Retinal pigment epithelial cell (primary cell): ENCODE data around the gene SRRM3.
"Not testable (repeated sequence)": the region's sequence is repeated elsewhere in the genome, so short reads cannot be mapped to it uniquely, and the experiment has no call there.

Source experiments
- DNase-seq: peaks from one replicate; pipeline ENCODE4 v3.0.0-alpha.2; 2010; ENCODE audit warnings: low read depth
- H3K4me3 ChIP-seq: 2 replicates; pipeline ENCODE4 v1.5.1; 2011; ENCODE audit warnings: mild to moderate bottlenecking, low read length, control low read depth, moderate library complexity
- TF ChIP-seq, protein P1 (sequence below): conservative IDR thresholded peaks from 2 replicates; pipeline ENCODE4 v1.5.1; 2011; ENCODE audit warnings: low read depth, low read length, control low read depth, inconsistent platforms

The SRRM3 gene

DNA sequence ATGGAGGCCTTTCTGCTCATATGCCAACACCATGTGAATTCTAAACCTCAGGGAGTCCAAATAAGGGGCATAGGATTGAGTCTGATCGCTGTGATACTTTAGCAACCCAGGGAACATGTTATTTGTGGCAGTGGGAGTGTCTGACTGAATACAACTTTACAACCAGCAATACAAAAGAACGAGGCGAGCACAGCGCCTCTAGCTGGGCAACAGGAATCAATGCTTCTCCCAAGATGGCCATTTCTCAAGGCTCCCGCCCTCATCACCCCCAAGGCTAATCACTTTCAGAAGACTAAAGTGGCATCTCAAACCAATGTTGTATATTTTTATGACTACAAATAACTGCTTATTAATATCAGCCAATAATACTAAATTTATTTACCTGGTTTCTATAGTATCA is 129.0 kb downstream of the SRRM3 start:
- no peak overlapping the region for H3K4me3 ChIP-seq
- TF ChIP-seq, protein P1, sequence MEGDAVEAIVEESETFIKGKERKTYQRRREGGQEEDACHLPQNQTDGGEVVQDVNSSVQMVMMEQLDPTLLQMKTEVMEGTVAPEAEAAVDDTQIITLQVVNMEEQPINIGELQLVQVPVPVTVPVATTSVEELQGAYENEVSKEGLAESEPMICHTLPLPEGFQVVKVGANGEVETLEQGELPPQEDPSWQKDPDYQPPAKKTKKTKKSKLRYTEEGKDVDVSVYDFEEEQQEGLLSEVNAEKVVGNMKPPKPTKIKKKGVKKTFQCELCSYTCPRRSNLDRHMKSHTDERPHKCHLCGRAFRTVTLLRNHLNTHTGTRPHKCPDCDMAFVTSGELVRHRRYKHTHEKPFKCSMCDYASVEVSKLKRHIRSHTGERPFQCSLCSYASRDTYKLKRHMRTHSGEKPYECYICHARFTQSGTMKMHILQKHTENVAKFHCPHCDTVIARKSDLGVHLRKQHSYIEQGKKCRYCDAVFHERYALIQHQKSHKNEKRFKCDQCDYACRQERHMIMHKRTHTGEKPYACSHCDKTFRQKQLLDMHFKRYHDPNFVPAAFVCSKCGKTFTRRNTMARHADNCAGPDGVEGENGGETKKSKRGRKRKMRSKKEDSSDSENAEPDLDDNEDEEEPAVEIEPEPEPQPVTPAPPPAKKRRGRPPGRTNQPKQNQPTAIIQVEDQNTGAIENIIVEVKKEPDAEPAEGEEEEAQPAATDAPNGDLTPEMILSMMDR: no peak
- no peak for DNase-seq

DNA sequence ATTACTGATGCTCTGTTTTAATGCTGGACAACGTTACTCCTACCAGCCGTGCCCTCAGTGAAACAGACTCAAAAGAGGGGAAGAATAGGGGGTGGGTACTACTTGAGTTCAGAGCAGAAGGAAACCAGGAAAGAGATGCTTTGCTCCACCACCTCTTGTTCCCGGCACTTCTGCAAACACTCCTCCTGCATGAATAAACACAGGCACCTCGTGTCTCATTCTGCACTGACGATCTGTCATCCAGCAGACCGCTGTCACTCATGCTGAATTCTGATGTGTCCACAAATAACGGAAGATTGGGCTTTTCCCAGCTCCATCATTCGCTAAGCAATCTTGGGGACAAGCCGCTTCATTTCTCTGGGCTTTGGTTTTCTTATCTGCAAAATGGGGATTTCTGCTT is 130.4 kb downstream of the SRRM3 start:
- DNase-seq: no peak
- TF ChIP-seq, protein P1: no peak
- H3K4me3 ChIP-seq: no peak overlapping the region

DNA sequence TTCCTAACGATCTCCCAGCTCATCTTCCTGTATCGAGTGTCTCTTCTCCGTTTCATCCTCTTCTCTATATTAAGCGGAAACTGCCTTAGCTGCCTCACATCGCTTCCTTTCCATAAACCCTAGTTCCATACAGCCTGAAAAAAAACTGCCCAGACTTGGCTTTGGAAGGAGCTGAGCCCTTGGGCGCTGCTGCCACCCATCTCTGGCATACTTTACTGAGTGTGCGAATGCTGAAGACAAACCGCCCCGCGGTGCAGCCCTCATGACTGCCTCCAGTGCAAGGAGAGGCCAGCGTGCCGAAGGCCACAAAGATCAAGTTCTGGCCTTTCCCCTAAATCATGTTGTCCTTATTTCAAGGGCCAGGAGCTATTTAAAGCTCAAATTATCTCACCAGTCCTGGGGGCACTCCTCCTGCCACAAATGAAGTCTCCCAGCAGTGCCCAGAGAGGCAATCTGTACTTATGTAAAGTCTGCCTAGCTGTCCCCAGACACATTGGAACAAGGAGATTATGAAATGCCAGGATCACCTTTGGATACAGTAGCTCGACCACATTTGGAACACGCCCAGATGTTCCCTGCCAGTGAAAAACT is 131.9 kb downstream of the SRRM3 start:
- no peak for DNase-seq

DNA sequence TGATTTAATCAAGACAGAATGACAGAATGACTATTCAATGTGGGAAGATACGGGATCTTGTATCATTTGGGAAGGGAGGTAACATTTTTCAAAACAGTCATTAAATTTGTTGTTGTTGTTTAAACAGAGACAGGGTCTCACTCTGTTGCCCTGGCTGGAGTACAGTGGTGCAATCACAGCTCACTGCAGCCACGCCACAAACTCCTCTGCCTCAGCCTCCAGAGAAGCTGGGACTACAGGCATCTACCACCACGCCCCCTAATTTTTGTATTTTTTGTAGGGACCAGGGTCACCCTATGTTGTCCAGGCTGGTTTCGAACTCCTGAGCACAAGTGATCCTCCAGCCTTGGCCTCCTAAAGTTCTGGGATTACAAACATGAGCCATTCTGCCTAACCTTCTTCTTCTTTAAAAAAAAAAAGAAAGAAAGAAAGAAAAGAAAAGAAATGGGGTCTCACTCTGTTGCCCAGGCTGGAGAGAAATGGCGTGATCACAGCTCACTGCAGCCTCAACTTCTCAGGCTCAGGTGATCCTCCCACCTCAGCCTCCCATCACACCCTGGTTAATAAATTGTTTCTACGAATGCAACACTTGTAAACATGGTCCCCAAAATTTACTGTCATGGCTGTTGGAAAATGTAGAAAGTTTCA is 132.7 kb downstream of the SRRM3 start:
- no peak for DNase-seq
- H3K4me3 ChIP-seq: no peak overlapping the region
- TF ChIP-seq, protein P1: no peak

More for the DNA sequence above, 131.9 kb downstream of the SRRM3 start:
- TF ChIP-seq, protein P1: no peak
- no peak overlapping the region for H3K4me3 ChIP-seq

DNA sequence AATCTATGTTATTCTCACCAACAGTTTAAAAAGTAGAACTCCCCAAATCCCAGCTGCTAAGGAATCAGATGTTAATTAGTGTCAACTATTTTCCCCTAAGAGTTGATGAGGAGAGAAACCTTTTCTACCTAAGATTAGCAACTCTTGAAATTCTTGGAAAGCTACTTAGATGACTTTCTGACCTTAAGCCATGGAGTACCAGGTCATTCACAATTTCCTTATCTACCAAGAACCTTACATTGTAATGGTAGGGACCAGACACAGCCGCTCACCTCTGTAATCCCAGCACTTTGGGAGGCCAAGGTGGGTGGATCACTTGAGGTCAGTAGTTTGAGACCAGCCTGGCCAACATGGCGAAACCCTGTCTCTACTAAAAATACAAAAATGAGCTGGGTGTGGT is 133.7 kb downstream of the SRRM3 start:
- H3K4me3 ChIP-seq, DNase-seq: not testable (repeated sequence)

DNA sequence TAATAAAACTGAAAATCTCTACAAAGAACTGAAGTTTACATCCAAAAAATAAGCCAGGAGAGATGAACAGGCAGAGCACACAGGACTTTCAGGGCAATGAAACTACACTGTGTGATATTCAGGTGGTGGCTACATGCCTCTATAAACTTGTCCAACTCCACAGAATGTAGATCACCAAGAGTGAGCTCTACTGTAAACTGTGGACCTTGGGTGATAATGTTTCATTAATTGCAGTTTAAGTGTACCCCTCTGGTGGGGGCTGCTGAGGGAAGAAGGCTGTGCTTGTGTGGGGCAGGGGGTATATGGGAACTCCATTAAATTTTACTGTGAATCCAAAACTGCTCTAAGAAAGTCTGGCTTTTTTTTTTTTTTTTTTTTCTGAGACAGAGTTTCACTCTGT is 134.4 kb downstream of the SRRM3 start:
- no peak overlapping the region for H3K4me3 ChIP-seq
- DNase-seq: no peak
- TF ChIP-seq, protein P1: no peak
